ENCODE results near the gene UTP18.

- TF ChIP-seq EP300 (IDR thresholded peaks at IDR 0.05; ENCODE audit: borderline replicate concordance) (no peak; the same call in 1 of the 2 replicates), NFIC (IDR thresholded peaks at IDR 0.05) (no peak), FOXM1 (IDR thresholded peaks at IDR 0.05; ENCODE audit: borderline replicate concordance, low read depth) (no peak), TCF12 (IDR thresholded peaks at IDR 0.05; ENCODE audit: low read depth) (no peak), YY1 (IDR thresholded peaks at IDR 0.05; ENCODE audit: low read depth) (no peak), REST (IDR thresholded peaks at IDR 0.05; ENCODE audit: low read depth) (no peak), TEAD4 (IDR thresholded peaks at IDR 0.05) (no peak), ZBTB7A (IDR thresholded peaks at IDR 0.05; ENCODE audit: low read depth) (peak; percentile 71), MAX (IDR thresholded peaks at IDR 0.05) (no peak), TAF1 (IDR thresholded peaks at IDR 0.05; ENCODE audit: low read depth) (no peak), RAD21 (IDR thresholded peaks at IDR 0.05; ENCODE audit: low read depth) (no peak), USF1 (IDR thresholded peaks at IDR 0.05) (no peak)
Observed at GRCh38 chr17:51259564-51260236, 646 bp upstream of the UTP18 start, which contains the start of gene MBTD1.
